Stimulated activated CD4-positive, alpha-beta T cell treated with anti-CD3 and anti-CD28 coated beads, TNF-alpha, amount 100 ng/mL, for 24 hours (primary cell): ENCODE results near the gene CAPN12.

Source experiments
- DNase-seq, 3 experiments: peaks; one replicate each; pipeline ENCODE4 v3.0.0-alpha.2; 2020; ENCODE audit warnings: low read depth in 3 of 3

The CAPN12 gene

GRCh38 chr19:38697197-38697596 is 47.1 kb downstream of the CAPN12 start:
- DNase-seq: no peak

- DNase-seq: no peak
These were observed 47.6 kb downstream of the CAPN12 start for GRCh38 chr19:38696729-38697055.

- DNase-seq: no peak
These were observed 48.2 kb downstream of the CAPN12 start for GRCh38 chr19:38695832-38696728.

GRCh38 chr19:38695317-38695683 is 49.0 kb downstream of the CAPN12 start:
- DNase-seq: no peak

GRCh38 chr19:38693380-38694223 is 50.7 kb downstream of the CAPN12 start:
- DNase-seq: no peak

GRCh38 chr19:38692458-38693379 is 51.6 kb downstream of the CAPN12 start:
- no peak for DNase-seq

GRCh38 chr19:38691938-38692457 is 52.3 kb downstream of the CAPN12 start:
- no peak for DNase-seq

GRCh38 chr19:38690832-38691231 is 53.4 kb downstream of the CAPN12 start:
- DNase-seq: no peak

- DNase-seq: no peak
These were observed 54.1 kb downstream of the CAPN12 start for GRCh38 chr19:38690146-38690545.

GRCh38 chr19:38687837-38688378 is 56.4 kb downstream of the CAPN12 start:
- no peak for DNase-seq

GRCh38 chr19:38686530-38686888 is 57.8 kb downstream of the CAPN12 start:
- peak in 1 of 3 experiments; percentile 24 for DNase-seq

- no peak for DNase-seq
These were observed 58.4 kb downstream of the CAPN12 start for GRCh38 chr19:38685666-38686529.

GRCh38 chr19:38684862-38685665 is 59.2 kb downstream of the CAPN12 start:
- no peak for DNase-seq

- DNase-seq: peak in 1 of 3 experiments; percentile 29
These were observed 60.0 kb downstream of the CAPN12 start for GRCh38 chr19:38684078-38684861.

GRCh38 chr19:38683393-38684077 is 60.7 kb downstream of the CAPN12 start:
- DNase-seq: peak in 1 of 3 experiments; percentile 35

- DNase-seq: no peak
These were observed 61.3 kb downstream of the CAPN12 start for GRCh38 chr19:38682872-38683392.

- no peak for DNase-seq
These were observed 61.9 kb downstream of the CAPN12 start for GRCh38 chr19:38682195-38682867.
